IMR-90 (cell line): Measurements from ENCODE around the gene RAPGEF1. TPM values are rescaled to one million over a fixed set of nuclear protein-coding genes. Genes with fewer than 3 reads are reported as not detected.

Experiments used
- ATAC-seq: fragments of 200-7000 bp; cut with Tn5 transposase; 2 replicates; pipeline ENCODE4 v1.9.1; 2020; ENCODE audit warnings: low read depth, mild to moderate bottlenecking, moderate library complexity
- BruUV-seq: library from RNA; stranded (reverse); fragments of 400-500 nt; replicated peaks from 2 replicates; lab custom pipeline; 2021; lab: Mats Ljungman, UMichigan
- CTCF ChIA-PET: fragments of 300-600 bp; formaldehyde crosslinking; extraction: SDS; loops from one replicate; lab custom pipeline; 2021; ENCODE audit warnings: antibody characterized with exemption; lab: Yijun Ruan, JAX
- POLR2A ChIA-PET: fragments of 300-600 bp; sonication (Branson Sonifier 250); formaldehyde crosslinking; loops from one replicate; lab custom pipeline; 2022; ENCODE audit warnings: antibody characterized with exemption; ENCODE audit not compliant: unreplicated experiment; lab: Charles Lee
- DNase-seq: peaks from one replicate; pipeline ENCODE4 v3.0.0; 2013
- H2AFZ ChIP-seq: replicated peaks from 2 replicates; pipeline ENCODE3; 2013; ENCODE audit warnings: low read length, mild to moderate bottlenecking; ENCODE audit not compliant: poor library complexity
- H2AK5ac ChIP-seq: 2 replicates; pipeline ENCODE4 v1.6.1; 2013; ENCODE audit warnings: low read depth, low read length, inconsistent platforms
- H2AK9ac ChIP-seq: replicated peaks from 2 replicates; pipeline ENCODE3; 2013; ENCODE audit warnings: mild to moderate bottlenecking, low read depth, low read length, moderate library complexity; ENCODE audit not compliant: poor library complexity
- H2BK120ac ChIP-seq: 2 replicates; pipeline ENCODE4 v1.6.1; 2013; ENCODE audit warnings: low read depth, low read length, inconsistent platforms
- H2BK15ac ChIP-seq: 3 replicates; pipeline ENCODE4 v1.6.1; 2013; ENCODE audit warnings: low read depth, low read length, inconsistent platforms
- H2BK20ac ChIP-seq: 2 replicates; pipeline ENCODE4 v1.6.1; 2013; ENCODE audit warnings: low read depth, mild to moderate bottlenecking, inconsistent platforms, low read length, moderate library complexity
- H2BK5ac ChIP-seq: 2 replicates; pipeline ENCODE4 v1.6.1; 2013; ENCODE audit warnings: mild to moderate bottlenecking, low read depth, low read length, inconsistent platforms; ENCODE audit not compliant: poor library complexity, severe bottlenecking
- H3K14ac ChIP-seq: replicated peaks from 2 replicates; pipeline ENCODE4 v1.6.1; 2013; ENCODE audit warnings: low read depth, low read length, inconsistent platforms
- H3K18ac ChIP-seq: 2 replicates; pipeline ENCODE4 v1.6.1; 2013; ENCODE audit warnings: low read depth, low read length, control low read depth
- H3K23ac ChIP-seq: 2 replicates; pipeline ENCODE4 v1.6.1; 2013; ENCODE audit warnings: low read depth, low read length, inconsistent platforms
- H3K27ac ChIP-seq: 2 replicates; pipeline ENCODE4 v1.5.1; 2013; ENCODE audit warnings: mild to moderate bottlenecking, control low read depth, low read length; ENCODE audit not compliant: insufficient read depth
- H3K27me3 ChIP-seq: 2 replicates; pipeline ENCODE4 v1.6.1; 2013; ENCODE audit warnings: low read length; ENCODE audit not compliant: control insufficient read depth, insufficient read depth
- H3K36me3 ChIP-seq: 2 replicates; pipeline ENCODE4 v1.6.1; 2013; ENCODE audit warnings: low read length, mixed read lengths; ENCODE audit not compliant: control insufficient read depth, insufficient read depth
- H3K4ac ChIP-seq: 2 replicates; pipeline ENCODE4 v1.6.1; 2013; ENCODE audit warnings: low read depth, low read length, inconsistent platforms
- H3K4me1 ChIP-seq: 2 replicates; pipeline ENCODE4 v1.6.1; 2013; ENCODE audit warnings: low read length, mixed read lengths; ENCODE audit not compliant: control insufficient read depth, insufficient read depth
- H3K4me2 ChIP-seq: 2 replicates; pipeline ENCODE4 v1.6.1; 2013; ENCODE audit warnings: low read depth, mild to moderate bottlenecking, control low read depth, low read length, moderate library complexity
- H3K4me3 ChIP-seq: 2 replicates; pipeline ENCODE4 v1.5.1; 2013; ENCODE audit warnings: low read depth, mild to moderate bottlenecking, control low read depth, low read length, moderate library complexity; ENCODE audit not compliant: insufficient read depth
- H3K56ac ChIP-seq: 2 replicates; pipeline ENCODE4 v1.6.1; 2013; ENCODE audit warnings: low read length, inconsistent platforms; ENCODE audit not compliant: insufficient read depth; ENCODE audit errors: extremely low read depth
- H3K79me1 ChIP-seq, 2 experiments: 2 replicates each; pipeline ENCODE4 v1.6.1; 2013; ENCODE audit warnings: low read length in 2 of 2, inconsistent platforms in 1 of 2, low read depth in 1 of 2
- H3K9ac ChIP-seq: 2 replicates; pipeline ENCODE4 v1.6.1; 2013; ENCODE audit warnings: low read depth, low read length, control low read depth
- H3K9me1 ChIP-seq: 2 replicates; pipeline ENCODE4 v1.6.1; 2013; ENCODE audit warnings: low read length, inconsistent platforms; ENCODE audit not compliant: insufficient read depth
- H3K9me3 ChIP-seq: 2 replicates; pipeline ENCODE4 v1.6.1; 2013; ENCODE audit warnings: low read length; ENCODE audit not compliant: control insufficient read depth, insufficient read depth
- H4K20me1 ChIP-seq: 2 replicates; pipeline ENCODE4 v1.6.1; 2013; ENCODE audit warnings: low read length, inconsistent platforms; ENCODE audit not compliant: insufficient read depth
- H4K5ac ChIP-seq: 2 replicates; pipeline ENCODE4 v1.6.1; 2013; ENCODE audit warnings: mild to moderate bottlenecking, low read depth, low read length, control low read depth
- H4K8ac ChIP-seq, 2 experiments: 2 replicates each; pipeline ENCODE4 v1.6.1; 2013; ENCODE audit warnings: low read depth in 2 of 2, low read length in 2 of 2, control low read depth in 1 of 2, inconsistent platforms in 1 of 2
- H4K91ac ChIP-seq: 2 replicates; pipeline ENCODE4 v1.6.1; 2013; ENCODE audit warnings: low read depth, low read length, inconsistent platforms; ENCODE audit not compliant: insufficient read depth
- BHLHE40 ChIP-seq: fragments of 150-350 bp; IDR thresholded peaks from 2 replicates; pipeline ENCODE4 v1.6.1; 2016; ENCODE audit warnings: mild to moderate bottlenecking, low read depth, low read length
- CHD1 ChIP-seq: IDR thresholded peaks from 2 replicates; pipeline ENCODE4 v1.6.1; 2012; ENCODE audit warnings: low read depth, low read length, improper control_type of control experiment
- CTCF ChIP-seq: conservative IDR thresholded peaks from 2 replicates; pipeline ENCODE4 v1.5.1; 2012; ENCODE audit warnings: mild to moderate bottlenecking, low read depth, low read length, improper control_type of control experiment
- ELK1 ChIP-seq: fragments of 150-350 bp; IDR thresholded peaks from 2 replicates; pipeline ENCODE4 v1.6.1; 2016; ENCODE audit warnings: low read depth, mild to moderate bottlenecking, low read length, moderate library complexity, borderline replicate concordance
- FOS ChIP-seq: fragments of 150-350 bp; IDR thresholded peaks from 2 replicates; pipeline ENCODE4 v1.6.1; 2016; ENCODE audit warnings: low read depth, low read length
- MAFK ChIP-seq: IDR thresholded peaks from 2 replicates; pipeline ENCODE4 v1.6.1; 2012; ENCODE audit warnings: low read depth, low read length, improper control_type of control experiment
- MAZ ChIP-seq: IDR thresholded peaks from 2 replicates; pipeline ENCODE4 v1.6.1; 2012; ENCODE audit warnings: low read depth, mild to moderate bottlenecking, low read length, improper control_type of control experiment, moderate library complexity, borderline replicate concordance
- MXI1 ChIP-seq: IDR thresholded peaks from 2 replicates; pipeline ENCODE4 v1.6.1; 2012; ENCODE audit warnings: low read depth, mild to moderate bottlenecking, low read length, moderate library complexity, borderline replicate concordance
- NFE2L2 ChIP-seq: fragments of 150-350 bp; IDR thresholded peaks from 2 replicates; pipeline ENCODE4 v1.6.1; 2016; ENCODE audit warnings: low read depth, mild to moderate bottlenecking, low read length
- POLR2A ChIP-seq: IDR thresholded peaks from 2 replicates; pipeline ENCODE4 v1.6.1; 2012; ENCODE audit warnings: mild to moderate bottlenecking, low read depth, low read length
- RAD21 ChIP-seq: IDR thresholded peaks from 2 replicates; pipeline ENCODE4 v1.6.1; 2012; ENCODE audit warnings: low read length, improper control_type of control experiment
- RCOR1 ChIP-seq: IDR thresholded peaks from 2 replicates; pipeline ENCODE4 v1.6.1; 2012; ENCODE audit warnings: mild to moderate bottlenecking, low read length, improper control_type of control experiment; ENCODE audit not compliant: insufficient replicate concordance
- RFX5 ChIP-seq: IDR thresholded peaks from 2 replicates; pipeline ENCODE4 v1.8.0; 2012; ENCODE audit warnings: low read depth, mild to moderate bottlenecking, low read length, moderate library complexity
- SMC3 ChIP-seq: fragments of 150-350 bp; IDR thresholded peaks from 2 replicates; pipeline ENCODE4 v1.6.1; 2016; ENCODE audit warnings: low read depth, mild to moderate bottlenecking, antibody characterized with exemption, low read length, moderate library complexity
- USF2 ChIP-seq: fragments of 150-350 bp; IDR thresholded peaks from 2 replicates; pipeline ENCODE4 v1.6.1; 2017; ENCODE audit warnings: mild to moderate bottlenecking, antibody characterized with exemption, low read length, low read depth
- WGBS, 2 experiments: methylation state at CpG; one replicate each; pipeline versions ENCODE4 v1.1.5 to v1.1.7; 2013; ENCODE audit warnings: missing lambda C conversion rate in 2 of 2; ENCODE audit not compliant: insufficient read length in 1 of 2; ENCODE audit errors: extremely low coverage in 2 of 2; 5-methylcytosine and 5-hydroxymethylcytosine counted together
- dilution Hi-C: fragments of 300-500 bp; cut with HindIII; formaldehyde crosslinking; loops from one replicate; pipeline ENCODE4 v1.14.3; 2018; ENCODE audit warnings: low sequenced_read_pairs; ENCODE audit not compliant: unreplicated experiment
- in situ Hi-C: fragments of 300-500 bp; cut with MboI; formaldehyde crosslinking; loops from 3 replicates; pipeline ENCODE4 v1.14.3; 2019; ENCODE audit warnings: low sequenced_read_pairs, inconsistent platforms, mixed read lengths
- intact Hi-C: fragments of 100-400 bp; cut with micrococcal nuclease; formaldehyde crosslinking; loops from 2 replicates; pipeline ENCODE4 v1.10.0; 2022
- polyA plus RNA-seq, 3 experiments: library from polyadenylated mRNA; depleted of rRNA; stranded (reverse); fragments of >200 nt; gene quantifications; 2 replicates each; pipeline ENCODE4 v1.2.3, GENCODE V29; 2012; ENCODE audit warnings: low replicate concordance in 1 of 3
- total RNA-seq: library from RNA; depleted of rRNA; stranded (reverse); fragments of >200 nt; gene quantifications from 2 replicates; pipeline ENCODE4 v1.2.3, GENCODE V29; 2012

The RAPGEF1 gene
- total and polyA plus RNA-seq, 2 of the 4 experiments (the other 2 are of a cell fraction) = 13.1 to 22.3 TPM

GRCh38 chr9:131707050-131707449 is 32.8 kb downstream of the RAPGEF1 start:
- Histone ChIP-seq H3K4me1 (peaks cover 11% of the 10 kb centered on the region), H3K4ac (peak overlapping the region; percentile 21; the same call in 1 of the 2 replicates), H3K9me1 (peaks cover 27% of the 10 kb centered on the region), H3K4me2 (no peak overlapping the region), H2BK15ac (no peak overlapping the region; the same call in 2 of the 3 replicates), H4K91ac (no peak overlapping the region; the same call in 1 of the 2 replicates), H3K9ac (no peak overlapping the region), H4K20me1 (peaks cover 36% of the 10 kb centered on the region), H2AK5ac (0 out of 2 replicates have a peak overlapping the region, but pooled peaks have one; percentile 3), H4K5ac (no peak overlapping the region), H2AK9ac (no peak overlapping the region), H3K9me3 (no peaks in the 10 kb centered on the region), H4K8ac (no peak overlapping the region), H3K36me3 (no peaks in the 10 kb centered on the region), H2BK5ac (no peak overlapping the region), H3K56ac (no peak overlapping the region), H3K18ac (no peak overlapping the region), H3K14ac (0 out of 2 replicates have a peak overlapping the region, but pooled peaks have one; percentile 7), H3K27ac (no peak overlapping the region; the same call in 1 of the 2 replicates), H3K23ac (no peak overlapping the region; the same call in 1 of the 2 replicates), H2BK20ac (peak overlapping the region; percentile 36; the same call in 1 of the 2 replicates), H3K27me3 (no peaks in the 10 kb centered on the region), H3K79me1 (peaks cover 45 to 95% of the 10 kb centered on the region in 2 experiments), H2BK120ac (peak overlapping the region; percentile 12), H3K4me3 (no peak overlapping the region), H2AFZ (no peak overlapping the region)
- intact Hi-C loops = no loop called here
- no TSS peak for BruUV-seq
- ATAC-seq = no peak
- in situ Hi-C loops = no loop called here
- DNase-seq = no peak
- CTCF ChIA-PET = no interaction called here
- POLR2A ChIA-PET = no interaction called here
- no CpG with 5 or more reads among the region's 5 CpGs for WGBS, 2 experiments
- dilution Hi-C loops = no loop called here
- TF ChIP-seq RAD21 (no peak), NFE2L2 (no peak), POLR2A (no peak), MXI1 (no peak), SMC3 (no peak), USF2 (no peak), ELK1 (no peak), RCOR1 (no peak), BHLHE40 (no peak), RFX5 (no peak), CHD1 (no peak), MAFK (no peak), MAZ (no peak), FOS (no peak), CTCF (no peak)
